Dendritic cell treated with granulocyte-macrophage colony-stimulating factor and Interleukin-4, amounts not matched to agents 40 ng/mL and 50 ng/mL, for 4 days (primary cell): ENCODE results near the gene POU6F2.

Experiments
- H3K27ac Mint-ChIP-seq: one replicate; pipeline ENCODE4 v1.8.0; 2022; ENCODE audit warnings: mild to moderate bottlenecking, mixed read lengths
- H3K27me3 Mint-ChIP-seq: one replicate; pipeline ENCODE4 v1.8.0; 2022; ENCODE audit warnings: mild to moderate bottlenecking, mixed read lengths
- H3K36me3 Mint-ChIP-seq: one replicate; pipeline ENCODE4 v1.8.0; 2022; ENCODE audit warnings: low read depth, mixed read lengths
- H3K4me1 Mint-ChIP-seq: one replicate; pipeline ENCODE4 v1.8.0; 2022; ENCODE audit warnings: low read depth, mixed read lengths
- H3K4me3 Mint-ChIP-seq: one replicate; pipeline ENCODE4 v1.8.0; 2022; ENCODE audit warnings: mild to moderate bottlenecking, moderate library complexity, mixed read lengths
- H3K9me3 Mint-ChIP-seq: one replicate; pipeline ENCODE4 v1.8.0; 2022; ENCODE audit warnings: mixed read lengths
- intact Hi-C: fragments of 100-400 bp; cut with micrococcal nuclease; formaldehyde crosslinking; loops from one replicate; pipeline ENCODE4 v1.15.0; 2022

Gene POU6F2

GRCh38 chr7:39017369-39017915 is 39.7 kb downstream of the POU6F2 start:
- Mint-ChIP-seq H3K9me3 (peaks cover 5% of the 10 kb centered on the region), H3K4me1 (no peaks in the 10 kb centered on the region), H3K27ac (no peak overlapping the region), H3K27me3 (no peaks in the 10 kb centered on the region), H3K4me3 (no peak overlapping the region), H3K36me3 (no peaks in the 10 kb centered on the region)
- intact Hi-C loops, result no loop called here

GRCh38 chr7:39022796-39023195 is 45.1 kb downstream of the POU6F2 start:
- Mint-ChIP-seq H3K27me3 (no peaks in the 10 kb centered on the region), H3K36me3 (no peaks in the 10 kb centered on the region), H3K4me1 (no peaks in the 10 kb centered on the region), H3K9me3 (peaks cover 10% of the 10 kb centered on the region), H3K4me3 (no peak overlapping the region), H3K27ac (no peak overlapping the region)
- intact Hi-C loops, result no loop called here

- Mint-ChIP-seq H3K36me3 (no peaks in the 10 kb centered on the region), H3K27me3 (no peaks in the 10 kb centered on the region), H3K9me3 (peaks cover 4% of the 10 kb centered on the region), H3K4me3 (no peak overlapping the region), H3K4me1 (no peaks in the 10 kb centered on the region), H3K27ac (no peak overlapping the region)
- intact Hi-C loops, result no loop called here
Observed at GRCh38 chr7:39027491-39027890, 49.8 kb downstream of the POU6F2 start.

- H3K27ac Mint-ChIP-seq, result no peak overlapping the region
- H3K27me3 Mint-ChIP-seq, result no peaks in the 10 kb centered on the region
- no peaks in the 10 kb centered on the region for H3K9me3 Mint-ChIP-seq
- H3K36me3 Mint-ChIP-seq, result no peaks in the 10 kb centered on the region
- no peak overlapping the region for H3K4me3 Mint-ChIP-seq
- intact Hi-C loops, result no loop called here
- H3K4me1 Mint-ChIP-seq, result no peaks in the 10 kb centered on the region
Observed at GRCh38 chr7:39033885-39034624, 56.3 kb downstream of the POU6F2 start.

GRCh38 chr7:39035156-39035555 is 57.4 kb downstream of the POU6F2 start:
- H3K36me3 Mint-ChIP-seq, result no peaks in the 10 kb centered on the region
- no peak overlapping the region for H3K27ac Mint-ChIP-seq
- H3K27me3 Mint-ChIP-seq, result no peaks in the 10 kb centered on the region
- H3K9me3 Mint-ChIP-seq, result no peaks in the 10 kb centered on the region
- intact Hi-C loops, result no loop called here
- no peaks in the 10 kb centered on the region for H3K4me1 Mint-ChIP-seq
- H3K4me3 Mint-ChIP-seq, result no peak overlapping the region

GRCh38 chr7:39035903-39036302 is 58.2 kb downstream of the POU6F2 start:
- no peaks in the 10 kb centered on the region for H3K9me3 Mint-ChIP-seq
- H3K27ac Mint-ChIP-seq, result no peak overlapping the region
- H3K4me1 Mint-ChIP-seq, result no peaks in the 10 kb centered on the region

GRCh38 chr7:39042670-39043069 is 65.0 kb downstream of the POU6F2 start:
- intact Hi-C loops, result no loop called here
- H3K27me3 Mint-ChIP-seq, result no peaks in the 10 kb centered on the region
- no peak overlapping the region for H3K4me3 Mint-ChIP-seq
- H3K9me3 Mint-ChIP-seq, result no peaks in the 10 kb centered on the region
- no peaks in the 10 kb centered on the region for H3K4me1 Mint-ChIP-seq
- no peak overlapping the region for H3K27ac Mint-ChIP-seq
- H3K36me3 Mint-ChIP-seq, result no peaks in the 10 kb centered on the region

More at GRCh38 chr7:39035903-39036302, 58.2 kb downstream of the POU6F2 start:
- Mint-ChIP-seq H3K36me3 (no peaks in the 10 kb centered on the region), H3K27me3 (no peaks in the 10 kb centered on the region), H3K4me3 (no peak overlapping the region)
- intact Hi-C loops, result no loop called here

- no peak overlapping the region for H3K4me3 Mint-ChIP-seq
- H3K36me3 Mint-ChIP-seq, result no peaks in the 10 kb centered on the region
- no peaks in the 10 kb centered on the region for H3K27me3 Mint-ChIP-seq
- intact Hi-C loops, result no loop called here
- H3K9me3 Mint-ChIP-seq, result no peaks in the 10 kb centered on the region
- H3K27ac Mint-ChIP-seq, result no peak overlapping the region
- H3K4me1 Mint-ChIP-seq, result no peaks in the 10 kb centered on the region
Observed at GRCh38 chr7:39043531-39043930, 65.8 kb downstream of the POU6F2 start.

- H3K27me3 Mint-ChIP-seq, result no peaks in the 10 kb centered on the region
- H3K36me3 Mint-ChIP-seq, result no peaks in the 10 kb centered on the region
- intact Hi-C loops, result no loop called here
- no peaks in the 10 kb centered on the region for H3K9me3 Mint-ChIP-seq
- H3K4me3 Mint-ChIP-seq, result no peak overlapping the region
- no peaks in the 10 kb centered on the region for H3K4me1 Mint-ChIP-seq
- no peak overlapping the region for H3K27ac Mint-ChIP-seq
Observed at GRCh38 chr7:39044489-39044888, 66.8 kb downstream of the POU6F2 start.

GRCh38 chr7:39045231-39045630 is 67.5 kb downstream of the POU6F2 start:
- Mint-ChIP-seq H3K9me3 (no peaks in the 10 kb centered on the region), H3K4me3 (no peak overlapping the region)
- intact Hi-C loops, result no loop called here

GRCh38 chr7:39051279-39051678 is 73.6 kb downstream of the POU6F2 start:
- Mint-ChIP-seq H3K36me3 (no peaks in the 10 kb centered on the region), H3K4me3 (no peak overlapping the region), H3K9me3 (peaks cover 3% of the 10 kb centered on the region), H3K27me3 (no peaks in the 10 kb centered on the region), H3K4me1 (no peaks in the 10 kb centered on the region), H3K27ac (no peak overlapping the region)
- intact Hi-C loops, result no loop called here

More at GRCh38 chr7:39045231-39045630, 67.5 kb downstream of the POU6F2 start:
- Mint-ChIP-seq H3K4me1 (no peaks in the 10 kb centered on the region), H3K27me3 (no peaks in the 10 kb centered on the region), H3K27ac (no peak overlapping the region), H3K36me3 (no peaks in the 10 kb centered on the region)

- Mint-ChIP-seq H3K9me3 (peaks cover 7% of the 10 kb centered on the region), H3K27ac (no peak overlapping the region), H3K36me3 (no peaks in the 10 kb centered on the region), H3K4me1 (no peaks in the 10 kb centered on the region), H3K4me3 (no peak overlapping the region), H3K27me3 (no peaks in the 10 kb centered on the region)
- intact Hi-C loops, result no loop called here
Observed at GRCh38 chr7:39051707-39052106, 74.0 kb downstream of the POU6F2 start.

- H3K36me3 Mint-ChIP-seq, result no peaks in the 10 kb centered on the region
- no peak overlapping the region for H3K4me3 Mint-ChIP-seq
- H3K4me1 Mint-ChIP-seq, result no peaks in the 10 kb centered on the region
- intact Hi-C loops, result no loop called here
- peaks cover 23% of the 10 kb centered on the region for H3K9me3 Mint-ChIP-seq
- H3K27ac Mint-ChIP-seq, result no peak overlapping the region
- no peaks in the 10 kb centered on the region for H3K27me3 Mint-ChIP-seq
Observed at GRCh38 chr7:39054731-39055130, 77.0 kb downstream of the POU6F2 start.

- H3K9me3 Mint-ChIP-seq, result peaks cover 23% of the 10 kb centered on the region
- no peaks in the 10 kb centered on the region for H3K36me3 Mint-ChIP-seq
- H3K4me1 Mint-ChIP-seq, result no peaks in the 10 kb centered on the region
- intact Hi-C loops, result no loop called here
- no peak overlapping the region for H3K4me3 Mint-ChIP-seq
- H3K27me3 Mint-ChIP-seq, result no peaks in the 10 kb centered on the region
- H3K27ac Mint-ChIP-seq, result no peak overlapping the region
Observed at GRCh38 chr7:39056153-39056552, 78.4 kb downstream of the POU6F2 start.

GRCh38 chr7:39062811-39063210 is 85.1 kb downstream of the POU6F2 start:
- Mint-ChIP-seq H3K27me3 (no peaks in the 10 kb centered on the region), H3K4me1 (no peaks in the 10 kb centered on the region), H3K36me3 (no peaks in the 10 kb centered on the region), H3K27ac (no peak overlapping the region), H3K4me3 (no peak overlapping the region), H3K9me3 (peaks cover 6% of the 10 kb centered on the region)
- intact Hi-C loops, result no loop called here
